ENCODE results near the gene KCNMB2.

The KCNMB2 gene

GRCh38 chr3:178699364-178699763 is 163.1 kb downstream of the KCNMB2 start:
- no peak overlapping the region for H3K27ac ChIP-seq
- TF ChIP-seq ZFX (IDR thresholded peaks at IDR 0.05; ENCODE audit: borderline replicate concordance) = no peak
- TF ChIP-seq CTCF (IDR thresholded peaks at IDR 0.05) = no peak

- TF ChIP-seq ZFX (IDR thresholded peaks at IDR 0.05; ENCODE audit: borderline replicate concordance) (no peak), CTCF (IDR thresholded peaks at IDR 0.05) (no peak)
- H3K27ac ChIP-seq = no peak overlapping the region
Measured at GRCh38 chr3:178699810-178700209, 163.6 kb downstream of the KCNMB2 start.

- no peak for TF ChIP-seq ZFX (IDR thresholded peaks at IDR 0.05; ENCODE audit: borderline replicate concordance)
- TF ChIP-seq CTCF (IDR thresholded peaks at IDR 0.05) = no peak
- no peak overlapping the region for H3K27ac ChIP-seq
Measured at GRCh38 chr3:178703268-178703975, 167.2 kb downstream of the KCNMB2 start.

GRCh38 chr3:178705925-178706324 is 169.7 kb downstream of the KCNMB2 start:
- H3K27ac ChIP-seq = no peak overlapping the region
- TF ChIP-seq ZFX (IDR thresholded peaks at IDR 0.05; ENCODE audit: borderline replicate concordance) (no peak), CTCF (IDR thresholded peaks at IDR 0.05) (no peak)

- no peak overlapping the region for H3K27ac ChIP-seq
- no peak for TF ChIP-seq CTCF (IDR thresholded peaks at IDR 0.05)
Measured at GRCh38 chr3:178706411-178706810, 170.2 kb downstream of the KCNMB2 start.

- no peak for TF ChIP-seq CTCF (IDR thresholded peaks at IDR 0.05)
- H3K27ac ChIP-seq = no peak overlapping the region
Measured at GRCh38 chr3:178707311-178708031, 171.2 kb downstream of the KCNMB2 start.

- no peak overlapping the region for H3K27ac ChIP-seq
- TF ChIP-seq ZFX (IDR thresholded peaks at IDR 0.05; ENCODE audit: borderline replicate concordance) (no peak), CTCF (IDR thresholded peaks at IDR 0.05) (no peak)
Measured at GRCh38 chr3:178709051-178709450, 172.8 kb downstream of the KCNMB2 start.

All from 22Rv1 (cell line).